ENCODE results near the gene BCCIP. TPM values are rescaled to one million over a fixed set of nuclear protein-coding genes. Genes with fewer than 3 reads are reported as not detected.

Gene BCCIP
- total RNA-seq, 3 donors from 2014 or later (not counting 1 experiment from before 2014, with no cell fraction given), result 39.3 to 48.2 (median 41.3) TPM

DNA sequence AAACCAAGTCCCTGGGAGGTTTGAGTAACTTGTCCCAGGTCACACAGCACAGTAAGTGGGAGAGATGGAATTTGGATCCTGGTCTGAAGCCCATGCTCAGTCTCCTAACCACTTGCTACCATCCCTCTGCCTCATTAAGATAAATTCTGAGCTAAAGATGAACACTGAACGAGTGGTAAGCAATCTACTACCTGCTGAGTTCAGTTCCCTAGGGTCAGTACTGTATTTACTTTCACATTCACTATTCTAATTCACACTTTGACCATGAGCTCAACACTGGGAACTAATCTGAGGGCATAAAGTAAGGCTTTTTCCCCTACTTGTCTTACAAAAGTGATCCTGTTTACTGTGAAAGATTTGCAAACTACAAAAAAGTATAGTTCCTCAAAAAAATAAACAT is 2.6 kb upstream of the BCCIP start:
- Histone ChIP-seq H3K27ac (ENCODE audit: low read length) (peak overlapping the region; percentile 57), H3K36me3 (ENCODE audit: control insufficient read depth, insufficient read depth, low read length) (peaks cover under 1% of the 10 kb centered on the region), H3K9me3 (ENCODE audit: control insufficient read depth, insufficient read depth, low read length) (no peaks in the 10 kb centered on the region), H3K27me3 (ENCODE audit: control insufficient read depth, insufficient read depth, low read length) (no peaks in the 10 kb centered on the region), H3K4me1 (ENCODE audit: control insufficient read depth, insufficient read depth, low read length) (peaks cover 29% of the 10 kb centered on the region), H3K4me3 (ENCODE audit: low read length) (no peak overlapping the region)
- ATAC-seq, result no peak
- Mint-ChIP-seq H3K27ac (no peak overlapping the region), H3K9me3 (no peaks in the 10 kb centered on the region), H3K27me3 (ENCODE audit: low read depth in 2 of 2) (no peaks in the 10 kb centered on the region), H3K4me1 (peaks cover 5 to 20% of the 10 kb centered on the region in 2 donors), H3K4me3 (peak overlapping the region; percentile 71), H3K36me3 (no peaks in the 10 kb centered on the region)
- WGBS (ENCODE audit: insufficient coverage), result 38% methylated on average over 1 of the region's 1 CpG
- no peak for TF ChIP-seq CTCF (IDR thresholded peaks at IDR 0.05)
- DNase-seq, result no peak
- intact Hi-C loops (cut with micrococcal nuclease), result no loop called here

DNA sequence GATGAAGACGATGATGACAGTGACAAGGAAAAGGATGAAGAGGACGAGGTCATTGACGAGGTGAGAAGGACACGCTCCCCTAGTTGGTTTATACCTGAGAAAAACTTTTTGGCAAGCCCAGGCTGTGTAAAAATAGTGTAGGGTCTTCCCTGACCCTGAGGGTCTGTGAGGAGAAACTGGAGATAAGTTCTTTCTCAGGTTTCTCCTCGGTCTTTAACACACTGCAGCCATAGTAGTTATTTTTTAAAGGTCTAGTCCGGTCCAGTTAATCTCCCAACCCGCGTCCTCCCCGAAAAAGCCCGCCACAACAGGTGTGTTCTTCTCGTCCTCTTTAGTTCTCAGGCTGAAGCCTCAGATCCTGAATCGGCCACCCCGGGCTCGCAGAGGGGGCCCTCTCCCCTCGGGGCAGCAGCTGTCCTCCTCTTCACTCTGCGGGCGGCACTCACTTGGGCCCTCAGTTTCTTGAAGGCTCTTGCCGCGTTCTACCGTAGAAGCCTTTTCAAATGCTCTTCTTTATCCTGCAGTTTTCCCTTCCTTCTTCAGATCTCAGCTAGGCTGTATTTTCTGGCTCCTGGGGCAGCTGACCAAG is 411 bp downstream of the BCCIP start:
- no peaks in the 10 kb centered on the region for H3K9me3 ChIP-seq (ENCODE audit: control insufficient read depth, insufficient read depth, low read length)
- peak overlapping the region; percentile 95 for H3K27ac ChIP-seq (ENCODE audit: low read length)
- H3K4me1 ChIP-seq (ENCODE audit: control insufficient read depth, insufficient read depth, low read length), result peaks cover 29% of the 10 kb centered on the region
- Mint-ChIP-seq H3K27ac (no peak overlapping the region), H3K36me3 (no peaks in the 10 kb centered on the region), H3K4me3 (no peak overlapping the region), H3K27me3 (ENCODE audit: low read depth in 2 of 2) (no peaks in the 10 kb centered on the region), H3K4me1 (peaks cover 11 to 33% of the 10 kb centered on the region in 2 donors), H3K9me3 (no peaks in the 10 kb centered on the region)
- H3K4me3 ChIP-seq (ENCODE audit: low read length), result peak overlapping the region; percentile 92
- H3K36me3 ChIP-seq (ENCODE audit: control insufficient read depth, insufficient read depth, low read length), result peaks cover 18% of the 10 kb centered on the region
- TF ChIP-seq CTCF (IDR thresholded peaks at IDR 0.05), result no peak
- DNase-seq (no peak), ATAC-seq (no peak)
- intact Hi-C loops (cut with micrococcal nuclease), result loop anchor here (1.0 kb wide), 1 partner anchor 104 kb away; the partner anchor contains the start of gene EDRF1
- no peaks in the 10 kb centered on the region for H3K27me3 ChIP-seq (ENCODE audit: control insufficient read depth, insufficient read depth, low read length)
- WGBS (ENCODE audit: insufficient coverage), result under 1% methylated on average over 20 of the region's 20 CpGs

DNA sequence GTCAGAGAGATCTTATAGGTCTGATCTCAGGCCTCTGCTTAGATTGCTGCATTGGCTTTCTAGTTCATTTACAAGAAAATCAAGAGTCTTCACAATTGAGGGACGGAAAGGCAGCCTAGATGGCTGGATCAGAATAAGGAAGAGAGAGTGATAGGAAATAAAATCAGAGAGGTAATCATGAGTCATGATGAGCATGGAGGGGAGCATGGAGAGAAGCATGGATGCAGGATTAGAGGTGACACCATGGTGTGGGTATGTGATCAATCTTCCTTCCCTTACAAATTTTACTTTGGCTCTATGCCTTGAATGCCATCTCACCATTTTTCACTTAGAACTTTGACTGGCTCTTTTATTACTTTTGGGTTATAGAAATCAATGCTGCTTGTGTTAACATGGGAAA is 1.4 kb downstream of the BCCIP start:
- no peak for DNase-seq
- H3K27me3 ChIP-seq (ENCODE audit: control insufficient read depth, insufficient read depth, low read length), result no peaks in the 10 kb centered on the region

More for the DNA sequence above, 1.4 kb downstream of the BCCIP start:
- 95% methylated on average over 1 of the region's 1 CpG for WGBS (ENCODE audit: insufficient coverage)
- TF ChIP-seq CTCF (IDR thresholded peaks at IDR 0.05), result no peak
- Mint-ChIP-seq H3K36me3 (peaks cover 6% of the 10 kb centered on the region), H3K4me1 (peaks cover 16 to 33% of the 10 kb centered on the region in 2 donors), H3K27ac (no peak overlapping the region), H3K4me3 (no peak overlapping the region), H3K27me3 (ENCODE audit: low read depth in 2 of 2) (no peaks in the 10 kb centered on the region), H3K9me3 (no peaks in the 10 kb centered on the region)
- intact Hi-C loops (cut with micrococcal nuclease), result no loop called here
- Histone ChIP-seq H3K27ac (ENCODE audit: low read length) (no peak overlapping the region), H3K36me3 (ENCODE audit: control insufficient read depth, insufficient read depth, low read length) (peaks cover 28% of the 10 kb centered on the region), H3K4me1 (ENCODE audit: control insufficient read depth, insufficient read depth, low read length) (peaks cover 29% of the 10 kb centered on the region), H3K9me3 (ENCODE audit: control insufficient read depth, insufficient read depth, low read length) (no peaks in the 10 kb centered on the region), H3K4me3 (ENCODE audit: low read length) (no peak overlapping the region)
- no peak for ATAC-seq

Measured in natural killer cell (primary cell).